Effector memory CD4-positive, alpha-beta T cell (primary cell): ENCODE results near the gene GPD1.

ENCODE experiments used
- DNase-seq, 3 donors: peaks; one replicate each; pipeline ENCODE4 v3.0.0-alpha.2; 2020
- H3K27ac ChIP-seq: 2 replicates; pipeline ENCODE4 v1.7.0; 2013; ENCODE audit warnings: mild to moderate bottlenecking, low read length, moderate library complexity; ENCODE audit not compliant: insufficient read depth, poor library complexity, severe bottlenecking
- H3K27me3 ChIP-seq: replicated peaks from 2 replicates; pipeline ENCODE4 v1.7.0; 2013; ENCODE audit warnings: mild to moderate bottlenecking, low read length; ENCODE audit not compliant: insufficient read depth, control insufficient read depth, poor library complexity, severe bottlenecking
- H3K36me3 ChIP-seq: 2 replicates; pipeline ENCODE4 v1.7.0; 2013; ENCODE audit warnings: mild to moderate bottlenecking, low read length, moderate library complexity; ENCODE audit not compliant: control insufficient read depth, insufficient read depth
- H3K4me1 ChIP-seq: 2 replicates; pipeline ENCODE4 v1.7.0; 2013; ENCODE audit warnings: low read length, mild to moderate bottlenecking; ENCODE audit not compliant: control insufficient read depth, insufficient read depth, poor library complexity, severe bottlenecking
- H3K4me3 ChIP-seq: 2 replicates; pipeline ENCODE4 v1.7.0; 2013; ENCODE audit warnings: low read length, low read depth, mild to moderate bottlenecking; ENCODE audit not compliant: insufficient read depth, poor library complexity, severe bottlenecking
- H3K9me3 ChIP-seq: 2 replicates; pipeline ENCODE4 v1.7.0; 2013; ENCODE audit warnings: mild to moderate bottlenecking, low read length, moderate library complexity; ENCODE audit not compliant: control insufficient read depth

The GPD1 gene

GRCh38 chr12:50120521-50120920 is 16.7 kb downstream of the GPD1 start:
- H3K36me3 ChIP-seq: peaks cover 45% of the 10 kb centered on the region
- no peak overlapping the region for H3K27ac ChIP-seq
- H3K27me3 ChIP-seq: no peaks in the 10 kb centered on the region
- H3K4me3 ChIP-seq: no peak overlapping the region
- no peak for DNase-seq
- H3K9me3 ChIP-seq: no peaks in the 10 kb centered on the region
- H3K4me1 ChIP-seq: peaks cover 7% of the 10 kb centered on the region

- no peak overlapping the region for H3K27ac ChIP-seq
- DNase-seq: no peak
- peaks cover 43% of the 10 kb centered on the region for H3K36me3 ChIP-seq
- H3K27me3 ChIP-seq: no peaks in the 10 kb centered on the region
- peaks cover 7% of the 10 kb centered on the region for H3K4me1 ChIP-seq
- no peak overlapping the region for H3K4me3 ChIP-seq
- no peaks in the 10 kb centered on the region for H3K9me3 ChIP-seq
Measured at GRCh38 chr12:50120953-50121352, 17.1 kb downstream of the GPD1 start.

DNA sequence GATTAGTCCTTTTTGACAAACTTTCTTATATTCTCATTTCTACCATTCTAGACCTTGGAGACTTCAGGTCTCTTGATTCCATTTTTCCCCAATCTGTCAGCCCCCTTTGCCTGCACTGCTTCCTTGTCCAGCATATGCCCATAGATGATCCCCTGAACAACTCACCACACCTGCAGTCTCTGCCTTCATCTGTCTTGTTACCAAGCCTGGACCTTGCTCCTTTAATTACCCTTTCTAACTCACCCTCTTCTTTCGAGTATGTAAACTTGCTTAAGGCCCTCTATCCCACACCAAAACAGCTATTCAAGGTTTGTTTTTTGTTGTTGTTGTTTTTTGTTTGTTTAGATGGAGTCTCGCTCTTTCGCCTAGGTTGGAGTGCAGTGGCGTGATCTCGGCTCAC is 17.8 kb downstream of the GPD1 start:
- DNase-seq: no peak
- H3K9me3 ChIP-seq: no peaks in the 10 kb centered on the region
- peaks cover 38% of the 10 kb centered on the region for H3K36me3 ChIP-seq
- H3K4me1 ChIP-seq: peaks cover under 1% of the 10 kb centered on the region
- H3K27ac ChIP-seq: no peak overlapping the region
- no peaks in the 10 kb centered on the region for H3K27me3 ChIP-seq
- H3K4me3 ChIP-seq: no peak overlapping the region

DNA sequence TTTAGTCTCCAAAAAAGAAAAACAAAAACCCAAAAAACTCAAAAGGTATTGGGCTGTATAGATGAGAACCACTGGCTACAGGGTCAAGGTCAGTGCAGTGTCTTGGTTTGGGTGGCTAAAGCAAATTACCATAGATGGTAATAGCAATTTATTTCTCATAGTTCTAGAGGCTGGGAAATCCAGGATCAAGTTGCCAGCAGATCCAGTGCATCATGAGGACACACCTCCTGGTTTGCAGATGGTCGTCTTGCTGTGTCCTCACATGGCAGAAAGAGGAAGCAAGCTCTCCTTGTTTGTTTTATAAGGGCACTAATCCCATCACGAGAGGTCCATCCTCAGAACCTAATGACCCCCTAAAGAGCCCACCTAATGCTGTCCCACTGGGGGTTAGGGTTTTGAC is 19.4 kb downstream of the GPD1 start:
- Histone ChIP-seq H3K27me3 (no peaks in the 10 kb centered on the region), H3K9me3 (no peaks in the 10 kb centered on the region), H3K4me3 (no peak overlapping the region), H3K36me3 (peaks cover 45% of the 10 kb centered on the region), H3K27ac (no peak overlapping the region), H3K4me1 (no peaks in the 10 kb centered on the region)
- DNase-seq: no peak

GRCh38 chr12:50127546-50127945 is 23.7 kb downstream of the GPD1 start:
- peaks cover 46% of the 10 kb centered on the region for H3K36me3 ChIP-seq
- no peaks in the 10 kb centered on the region for H3K9me3 ChIP-seq
- no peaks in the 10 kb centered on the region for H3K27me3 ChIP-seq
- H3K27ac ChIP-seq: no peak overlapping the region
- DNase-seq: no peak
- H3K4me3 ChIP-seq: no peak overlapping the region
- H3K4me1 ChIP-seq: no peaks in the 10 kb centered on the region

- Histone ChIP-seq H3K9me3 (no peaks in the 10 kb centered on the region), H3K4me1 (no peaks in the 10 kb centered on the region), H3K4me3 (no peak overlapping the region), H3K27me3 (no peaks in the 10 kb centered on the region), H3K36me3 (peaks cover 62% of the 10 kb centered on the region), H3K27ac (no peak overlapping the region)
- DNase-seq: no peak
Measured at GRCh38 chr12:50129290-50129689, 25.5 kb downstream of the GPD1 start.

GRCh38 chr12:50132505-50133135 is 28.8 kb downstream of the GPD1 start:
- H3K27me3 ChIP-seq: no peaks in the 10 kb centered on the region
- H3K4me1 ChIP-seq: no peaks in the 10 kb centered on the region
- H3K4me3 ChIP-seq: no peak overlapping the region
- H3K9me3 ChIP-seq: no peaks in the 10 kb centered on the region
- H3K36me3 ChIP-seq: peaks cover 71% of the 10 kb centered on the region
- no peak overlapping the region for H3K27ac ChIP-seq
- DNase-seq: no peak

DNA sequence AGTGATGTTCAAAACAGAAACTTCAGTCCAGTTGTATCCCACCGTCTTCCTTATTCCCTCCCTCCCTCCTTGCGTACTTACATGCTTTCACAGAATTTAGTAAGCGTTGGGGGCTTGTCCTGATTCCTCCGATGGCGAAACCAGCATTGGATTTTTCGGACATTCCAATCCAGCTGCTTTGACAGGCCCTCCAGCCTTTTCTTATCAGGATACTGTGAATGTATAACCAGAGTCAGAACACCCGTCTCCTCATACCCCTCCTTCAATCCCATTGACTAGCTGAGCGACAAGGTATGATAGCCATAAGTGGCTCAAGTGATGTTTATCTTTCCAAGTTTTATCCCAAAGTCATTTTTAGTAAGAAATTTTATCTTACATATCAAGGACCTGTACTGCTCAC is 39.2 kb downstream of the GPD1 start:
- H3K4me3 ChIP-seq: no peak overlapping the region
- no peaks in the 10 kb centered on the region for H3K27me3 ChIP-seq
- no peak for DNase-seq
- H3K36me3 ChIP-seq: peaks cover 24% of the 10 kb centered on the region
- no peaks in the 10 kb centered on the region for H3K9me3 ChIP-seq
- no peaks in the 10 kb centered on the region for H3K4me1 ChIP-seq
- no peak overlapping the region for H3K27ac ChIP-seq

DNA sequence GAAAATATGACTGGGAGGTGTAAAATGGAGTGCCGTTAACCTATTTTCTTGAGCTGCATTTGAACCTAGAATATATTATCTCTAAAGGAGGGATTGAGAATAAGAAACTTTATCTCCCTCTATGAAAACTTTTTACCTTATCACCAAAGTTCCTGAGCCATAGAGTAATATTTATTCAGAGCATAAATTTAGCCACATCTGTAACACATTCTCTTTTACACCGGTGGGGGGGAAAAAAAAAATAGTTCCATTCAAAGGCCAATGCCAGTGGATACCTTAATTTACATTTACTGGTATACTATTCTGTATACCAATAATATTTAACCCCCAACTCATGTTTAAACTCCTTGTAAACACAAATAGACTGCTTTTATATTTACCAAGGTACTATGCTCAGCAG is 41.6 kb downstream of the GPD1 start:
- Histone ChIP-seq H3K36me3 (peaks cover 16% of the 10 kb centered on the region), H3K27ac (no peak overlapping the region), H3K4me3 (no peak overlapping the region), H3K27me3 (no peaks in the 10 kb centered on the region), H3K4me1 (no peaks in the 10 kb centered on the region), H3K9me3 (no peaks in the 10 kb centered on the region)
- DNase-seq: no peak

DNA sequence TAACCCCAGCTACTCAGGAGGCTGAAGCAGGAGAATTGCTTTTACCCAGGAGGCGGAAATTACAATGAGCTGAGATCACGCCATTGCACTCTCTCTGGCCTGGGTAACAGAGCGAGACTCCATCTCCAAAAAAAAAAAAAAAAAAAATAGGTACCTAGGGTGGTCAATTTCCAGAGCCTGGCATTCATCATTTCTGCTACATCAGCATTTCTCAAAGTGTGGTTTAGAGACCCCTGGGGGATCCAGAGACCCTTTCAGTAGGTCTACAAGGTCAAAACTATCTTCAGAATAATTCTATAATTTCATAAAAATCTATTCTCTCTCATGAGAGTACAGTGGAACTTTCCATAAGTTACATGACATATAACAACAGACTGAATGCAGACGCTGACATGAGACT is 43.5 kb downstream of the GPD1 start:
- no peak for DNase-seq
- H3K4me3 ChIP-seq: no peak overlapping the region
- no peak overlapping the region for H3K27ac ChIP-seq
- H3K27me3 ChIP-seq: no peaks in the 10 kb centered on the region
- peaks cover 9% of the 10 kb centered on the region for H3K36me3 ChIP-seq
- no peaks in the 10 kb centered on the region for H3K4me1 ChIP-seq
- no peaks in the 10 kb centered on the region for H3K9me3 ChIP-seq
